Ecto neural progenitor cell (in vitro differentiated cells): ENCODE data around the gene SMOC2.

Experiments used
- DNase-seq: peaks from one replicate; pipeline ENCODE4 v3.0.0-alpha.2; 2018; ENCODE audit warnings: low spot score

SMOC2 gene

GRCh38 chr6:168485818-168486217 is 44.8 kb downstream of the SMOC2 start:
- no peak for DNase-seq

- no peak for DNase-seq
Measured at GRCh38 chr6:168490757-168491156, 49.8 kb downstream of the SMOC2 start.

- DNase-seq = no peak
Measured at GRCh38 chr6:168493976-168494375, 53.0 kb downstream of the SMOC2 start.

GRCh38 chr6:168494726-168495125 is 53.7 kb downstream of the SMOC2 start:
- no peak for DNase-seq

GRCh38 chr6:168495133-168495532 is 54.1 kb downstream of the SMOC2 start:
- DNase-seq = no peak

- DNase-seq = no peak
Measured at GRCh38 chr6:168495636-168496035, 54.7 kb downstream of the SMOC2 start.

GRCh38 chr6:168496139-168496996 is 55.4 kb downstream of the SMOC2 start:
- no peak for DNase-seq

GRCh38 chr6:168496997-168497331 is 56.0 kb downstream of the SMOC2 start:
- DNase-seq = no peak

- DNase-seq = no peak
Measured at GRCh38 chr6:168497381-168497780, 56.4 kb downstream of the SMOC2 start.

- no peak for DNase-seq
Measured at GRCh38 chr6:168498161-168498843, 57.3 kb downstream of the SMOC2 start.

- DNase-seq = no peak
Measured at GRCh38 chr6:168499045-168499650, 58.2 kb downstream of the SMOC2 start.

- DNase-seq = no peak
Measured at GRCh38 chr6:168500519-168500918, 59.5 kb downstream of the SMOC2 start.

GRCh38 chr6:168501561-168501960 is 60.6 kb downstream of the SMOC2 start:
- DNase-seq = no peak

GRCh38 chr6:168504366-168504765 is 63.4 kb downstream of the SMOC2 start:
- DNase-seq = no peak

GRCh38 chr6:168506460-168506859 is 65.5 kb downstream of the SMOC2 start:
- DNase-seq = no peak

- no peak for DNase-seq
Measured at GRCh38 chr6:168507297-168507696, 66.3 kb downstream of the SMOC2 start.

- no peak for DNase-seq
Measured at GRCh38 chr6:168507730-168508129, 66.7 kb downstream of the SMOC2 start.

- no peak for DNase-seq
Measured at GRCh38 chr6:168508903-168509302, 67.9 kb downstream of the SMOC2 start.

GRCh38 chr6:168513766-168514165 is 72.8 kb downstream of the SMOC2 start:
- DNase-seq = no peak

GRCh38 chr6:168514216-168514615 is 73.2 kb downstream of the SMOC2 start:
- DNase-seq = no peak

- no peak for DNase-seq
Measured at GRCh38 chr6:168515376-168515775, 74.4 kb downstream of the SMOC2 start.

GRCh38 chr6:168516944-168517741 is 76.2 kb downstream of the SMOC2 start:
- DNase-seq = no peak
